Fibroblast of villous mesenchyme (primary cell): Measurements from ENCODE around the gene PAFAH2. TPM values are rescaled to one million over a fixed set of nuclear protein-coding genes. Genes with fewer than 3 reads are reported as not detected.
A peak's percentile ranks its signal among the peaks of the same experiment; 100 is the strongest.

Experiments used
- DNase-seq: peaks from one replicate; pipeline ENCODE4 v3.0.0-alpha.2; 2010; ENCODE audit warnings: low read depth
- H3K4me3 ChIP-seq: 2 replicates; pipeline ENCODE4 v1.5.1; 2011; ENCODE audit warnings: low read depth, mild to moderate bottlenecking, low read length
- total RNA-seq: library from RNA; depleted of rRNA; stranded (reverse); fragments of >200 nt; gene quantifications from 2 replicates; pipeline ENCODE4 v1.2.3, GENCODE V29; 2012
- TF ChIP-seq, protein P1 (sequence below): IDR thresholded peaks from 2 replicates; pipeline ENCODE4 v1.5.1; 2012; ENCODE audit warnings: low read depth, mild to moderate bottlenecking, low read length; ENCODE audit not compliant: insufficient read depth

Gene PAFAH2
- total RNA-seq, 1 donor = 11.2 TPM

DNA sequence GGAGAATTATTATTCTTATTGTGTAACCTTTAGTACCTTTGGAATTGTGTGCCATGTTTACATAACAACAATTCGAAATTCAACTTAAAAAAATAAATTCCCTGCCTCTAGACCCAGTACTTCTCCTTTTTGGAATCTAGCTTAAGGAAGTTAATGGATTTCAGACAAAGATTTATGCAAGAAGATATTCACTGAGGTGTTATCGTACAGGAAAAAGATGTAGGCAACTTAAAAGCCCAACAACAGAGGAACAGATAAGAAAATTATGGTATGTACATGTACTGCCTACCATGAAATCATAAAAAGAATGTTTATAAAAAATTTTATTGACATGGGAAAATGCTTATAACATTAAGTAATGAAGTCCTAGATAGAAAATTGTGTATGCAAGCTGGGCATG, 73.4 kb downstream of the PAFAH2 start:
- DNase-seq = no peak
- TF ChIP-seq, protein P1, sequence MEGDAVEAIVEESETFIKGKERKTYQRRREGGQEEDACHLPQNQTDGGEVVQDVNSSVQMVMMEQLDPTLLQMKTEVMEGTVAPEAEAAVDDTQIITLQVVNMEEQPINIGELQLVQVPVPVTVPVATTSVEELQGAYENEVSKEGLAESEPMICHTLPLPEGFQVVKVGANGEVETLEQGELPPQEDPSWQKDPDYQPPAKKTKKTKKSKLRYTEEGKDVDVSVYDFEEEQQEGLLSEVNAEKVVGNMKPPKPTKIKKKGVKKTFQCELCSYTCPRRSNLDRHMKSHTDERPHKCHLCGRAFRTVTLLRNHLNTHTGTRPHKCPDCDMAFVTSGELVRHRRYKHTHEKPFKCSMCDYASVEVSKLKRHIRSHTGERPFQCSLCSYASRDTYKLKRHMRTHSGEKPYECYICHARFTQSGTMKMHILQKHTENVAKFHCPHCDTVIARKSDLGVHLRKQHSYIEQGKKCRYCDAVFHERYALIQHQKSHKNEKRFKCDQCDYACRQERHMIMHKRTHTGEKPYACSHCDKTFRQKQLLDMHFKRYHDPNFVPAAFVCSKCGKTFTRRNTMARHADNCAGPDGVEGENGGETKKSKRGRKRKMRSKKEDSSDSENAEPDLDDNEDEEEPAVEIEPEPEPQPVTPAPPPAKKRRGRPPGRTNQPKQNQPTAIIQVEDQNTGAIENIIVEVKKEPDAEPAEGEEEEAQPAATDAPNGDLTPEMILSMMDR = no peak
- H3K4me3 ChIP-seq = no peak overlapping the region

DNA sequence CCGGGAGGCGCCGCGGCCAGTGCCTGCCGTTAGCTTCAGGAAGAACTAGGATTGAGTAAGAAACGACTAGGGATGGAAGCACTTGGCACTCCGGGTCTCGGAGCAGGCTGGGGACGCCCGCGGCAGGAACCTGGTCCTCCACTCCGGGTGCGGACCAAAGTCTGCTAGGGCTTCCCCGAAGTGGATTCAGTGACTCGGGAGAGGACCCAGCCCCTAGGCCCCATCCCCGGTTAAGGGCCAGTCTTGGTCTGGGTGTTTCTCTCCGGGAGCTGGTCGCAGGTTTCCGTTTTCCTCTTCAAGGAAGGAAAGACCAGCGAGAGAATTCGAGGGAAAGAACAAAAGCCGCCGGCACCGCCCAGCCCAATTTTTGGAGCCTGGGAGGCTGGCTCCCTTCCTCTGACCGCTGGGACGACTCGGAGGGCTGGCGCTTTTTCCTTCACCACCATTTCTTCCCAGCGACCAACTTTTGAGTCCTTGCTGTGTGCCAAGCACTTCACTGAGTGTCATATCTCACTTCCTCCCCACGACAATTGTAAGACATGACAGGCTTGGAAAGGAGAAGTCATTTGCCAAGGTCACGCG, 74.8 kb downstream of the PAFAH2 start:
- no peak for DNase-seq
- TF ChIP-seq, protein P1 = no peak
- peak overlapping the region; percentile 54 for H3K4me3 ChIP-seq

DNA sequence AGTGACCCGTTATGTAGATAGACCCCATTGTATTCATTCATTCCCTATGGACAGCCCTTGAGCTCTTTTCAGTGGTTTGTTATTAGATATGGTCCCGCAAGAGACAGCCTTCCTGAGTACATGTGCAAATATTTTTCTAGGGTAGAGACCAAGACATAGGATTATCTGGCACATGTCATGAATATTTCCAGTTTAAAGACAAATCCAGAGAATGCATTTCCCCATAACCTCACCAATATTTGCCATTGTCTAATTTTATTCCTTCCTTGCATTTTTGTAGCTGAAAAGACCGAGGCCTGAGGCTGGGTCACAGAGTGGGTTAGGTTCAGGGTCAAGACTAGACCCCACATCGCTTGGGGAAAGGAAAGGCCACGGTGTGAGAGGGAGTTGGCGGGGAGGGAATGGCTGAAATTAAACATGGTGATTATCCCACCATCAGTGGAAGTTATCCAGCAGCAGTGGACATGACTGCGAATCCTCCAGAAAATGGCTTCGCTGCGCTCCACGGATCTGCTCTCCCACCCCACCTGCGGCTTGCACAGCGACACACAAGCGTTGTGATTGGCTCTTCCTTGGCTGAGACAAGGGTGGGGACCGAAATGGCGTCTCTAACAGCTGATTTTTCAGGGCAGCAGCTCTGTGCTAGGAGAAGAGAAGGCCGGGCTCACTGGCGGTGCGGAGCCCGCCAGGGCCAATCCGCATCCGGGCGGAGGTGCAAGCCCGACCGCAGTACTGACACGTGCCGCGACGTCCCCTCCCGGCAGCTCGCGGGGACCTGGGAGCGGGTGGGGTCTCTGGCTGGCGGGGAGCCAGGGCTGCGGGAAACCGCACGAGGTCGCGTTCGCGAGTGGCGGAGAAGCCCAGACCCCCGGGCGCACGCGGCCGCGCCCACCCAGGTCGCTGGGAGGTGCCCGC, 75.5 kb downstream of the PAFAH2 start:
- H3K4me3 ChIP-seq = peak overlapping the region; percentile 54
- TF ChIP-seq, protein P1 = no peak
- DNase-seq = peak; percentile 15

DNA sequence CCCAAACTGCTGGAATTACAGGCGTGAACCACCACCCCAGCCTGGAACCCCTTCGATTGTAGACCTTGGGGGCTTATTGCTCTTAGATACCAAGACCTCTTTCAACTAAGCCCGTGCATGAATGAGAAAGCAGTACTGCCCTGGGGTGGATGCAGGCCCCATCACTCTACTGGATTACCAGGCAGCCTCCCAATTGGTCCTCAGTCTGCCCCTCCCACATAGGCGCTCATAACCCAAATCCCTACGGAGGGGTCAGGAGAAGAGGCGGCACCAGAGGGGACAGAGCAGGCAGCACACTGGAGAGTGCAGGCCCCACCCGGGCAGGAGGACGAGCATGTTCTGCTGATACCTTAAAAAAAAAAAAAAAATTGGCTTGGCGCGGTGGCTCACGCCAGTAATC, 79.2 kb downstream of the PAFAH2 start:
- no peak for DNase-seq
- TF ChIP-seq, protein P1 = no peak
- H3K4me3 ChIP-seq = no peak overlapping the region

DNA sequence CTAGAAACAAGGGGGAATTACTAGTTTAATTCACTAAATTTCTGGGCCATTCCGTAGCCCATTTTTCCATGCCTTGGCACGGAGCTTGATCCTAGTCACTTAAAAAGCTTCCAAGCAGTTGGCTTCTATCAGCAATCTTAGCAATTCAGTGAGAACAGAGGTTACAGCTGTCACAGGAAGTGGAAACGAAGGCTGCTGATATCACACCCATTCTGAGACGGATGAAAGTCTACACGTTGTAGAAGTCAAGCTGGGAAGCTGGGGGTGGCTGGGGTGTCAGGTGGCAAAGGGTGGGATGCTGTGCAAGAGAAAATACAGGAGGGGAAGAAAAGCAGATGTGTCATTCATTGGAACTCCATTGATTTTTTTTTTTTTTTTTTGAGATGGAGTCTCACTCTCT, 79.9 kb downstream of the PAFAH2 start:
- TF ChIP-seq, protein P1 = no peak
- H3K4me3 ChIP-seq = no peak overlapping the region
- DNase-seq = peak; percentile 20

DNA sequence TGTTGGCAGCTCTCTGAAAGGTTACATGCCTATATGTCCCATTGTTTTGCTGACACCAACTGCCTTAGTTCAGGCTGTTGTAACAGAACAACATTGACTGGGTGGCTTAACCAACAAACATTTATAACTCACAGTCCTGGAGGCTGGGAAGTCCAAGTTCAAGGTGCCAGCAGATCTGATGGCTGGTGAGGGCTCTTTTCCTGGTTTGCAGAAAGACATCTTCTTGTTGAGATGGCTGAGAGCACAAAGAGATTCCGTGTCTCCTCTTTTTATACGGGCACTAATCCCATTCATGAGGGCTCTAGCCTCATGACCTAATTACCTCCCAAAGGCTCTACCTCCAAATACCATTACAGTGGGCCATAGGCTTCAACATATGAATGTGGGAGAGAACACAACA, 81.4 kb downstream of the PAFAH2 start:
- TF ChIP-seq, protein P1 = no peak
- H3K4me3 ChIP-seq = no peak overlapping the region
- DNase-seq = no peak
